GM19455 (cell line): ENCODE results near the gene AFF3.

Experiments used
- ATAC-seq: cut with Tn5 transposase; IDR thresholded peaks from one replicate; pipeline ENCODE4 v1.9.1; 2021; ENCODE audit not compliant: unreplicated experiment

The AFF3 gene

GRCh38 chr2:99808361-99809200 lies 333.8 kb downstream of the AFF3 start:
- ATAC-seq, result no peak

- ATAC-seq, result no peak
Observed at GRCh38 chr2:99806758-99807157, 335.6 kb downstream of the AFF3 start.

DNA sequence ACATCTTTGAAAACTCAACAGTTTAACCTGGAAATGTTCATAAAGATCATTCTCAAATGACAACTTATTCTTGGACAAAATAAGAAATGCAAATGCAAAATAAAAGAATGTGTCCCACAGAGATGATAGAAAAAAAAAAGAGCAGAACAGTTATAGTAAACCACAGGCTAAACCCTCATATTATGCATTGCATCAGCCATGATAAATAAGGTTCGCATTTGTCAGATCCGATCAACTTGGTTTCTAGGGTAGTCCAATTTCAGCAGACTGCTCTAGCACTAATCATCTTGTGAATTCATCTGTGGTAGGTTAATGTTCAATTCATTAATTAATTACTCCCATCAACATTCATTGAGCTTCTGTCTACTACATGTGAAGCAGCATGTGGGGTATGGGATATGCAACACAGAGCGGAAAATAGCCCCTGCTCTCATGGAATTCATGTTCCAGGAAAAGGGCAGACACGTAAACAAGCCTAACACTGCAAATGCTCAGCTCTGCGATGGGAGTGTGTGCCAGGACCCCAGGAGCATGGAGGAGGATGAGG lies 336.4 kb downstream of the AFF3 start:
- ATAC-seq, result no peak

DNA sequence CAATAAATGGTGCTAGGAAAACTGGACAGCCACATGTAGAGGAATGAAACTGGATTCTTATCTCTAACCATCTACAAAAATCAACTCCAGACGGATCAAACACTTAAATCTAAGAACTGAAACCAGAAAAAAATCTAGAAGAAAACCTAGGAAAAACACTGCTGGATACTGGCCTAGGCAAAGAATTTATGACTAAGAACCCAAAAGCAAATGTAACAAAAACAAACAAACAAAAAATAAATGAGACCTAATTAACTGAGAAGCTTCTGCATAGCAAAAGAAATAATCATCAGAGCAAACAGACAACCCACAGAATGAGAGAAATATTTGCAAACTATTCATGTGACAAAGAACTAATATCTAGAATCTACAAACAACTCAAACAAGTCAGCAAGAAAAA lies 338.5 kb downstream of the AFF3 start:
- ATAC-seq, result no peak

DNA sequence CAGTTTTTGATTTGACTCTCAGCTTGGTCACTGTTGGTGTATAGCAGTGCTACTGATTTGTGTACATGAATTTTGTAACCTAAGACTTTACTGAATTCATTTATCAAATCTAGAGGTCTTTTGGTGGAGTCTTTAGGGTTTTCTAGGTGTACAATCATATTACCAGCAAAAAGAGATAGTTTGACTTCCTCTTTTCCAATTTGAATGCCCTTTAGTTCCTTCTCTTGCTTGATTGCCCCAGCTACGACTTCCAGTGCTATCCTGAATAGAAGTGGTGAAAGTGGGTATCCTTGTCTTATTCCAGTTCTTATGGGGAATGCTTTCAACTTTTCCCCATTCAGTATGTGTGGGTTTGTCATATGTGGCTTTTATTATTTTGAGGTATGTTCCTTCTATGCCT lies 339.7 kb downstream of the AFF3 start:
- ATAC-seq, result no peak

- no peak for ATAC-seq
Observed at GRCh38 chr2:99801327-99801901, 341.0 kb downstream of the AFF3 start.

GRCh38 chr2:99797475-99797874 lies 344.9 kb downstream of the AFF3 start:
- ATAC-seq, result no peak

DNA sequence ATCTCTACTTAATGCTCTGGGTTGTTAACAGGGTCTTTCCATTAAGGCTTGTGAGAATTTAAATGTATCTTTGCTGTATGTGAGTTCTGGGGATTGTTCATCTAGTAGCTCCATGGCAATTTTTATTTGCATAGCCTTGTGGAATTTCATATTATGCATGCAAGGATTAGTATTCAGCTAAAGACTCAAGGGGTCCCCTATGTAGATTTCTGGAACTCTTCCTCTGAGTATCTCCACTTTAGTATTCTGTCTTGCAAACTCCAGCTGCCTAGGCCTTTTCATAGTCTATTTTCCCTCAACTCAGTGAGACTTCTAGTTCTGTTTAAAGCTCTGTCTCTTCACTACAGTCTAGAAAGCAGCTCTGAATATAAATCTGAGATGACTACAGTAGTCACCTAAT lies 348.0 kb downstream of the AFF3 start:
- no peak for ATAC-seq

GRCh38 chr2:99793022-99793421 lies 349.4 kb downstream of the AFF3 start:
- no peak for ATAC-seq

DNA sequence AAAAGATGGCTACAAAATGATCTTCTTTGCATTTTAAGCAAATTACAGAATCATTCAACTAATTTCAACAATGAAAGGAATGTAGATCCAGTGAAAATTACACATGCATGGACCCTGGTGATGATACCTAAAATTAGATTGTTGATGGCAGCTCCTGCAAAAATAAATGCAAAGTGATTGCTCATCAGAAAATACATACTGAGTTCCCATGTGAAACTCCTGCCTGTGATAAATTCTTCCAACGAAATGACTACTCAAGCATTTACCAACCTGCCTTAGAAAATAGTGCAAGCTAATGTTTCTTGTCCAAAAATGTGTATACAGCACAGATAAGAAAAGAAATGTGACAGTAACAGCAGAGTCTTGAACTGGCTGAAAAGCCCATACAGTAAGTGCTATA lies 352.5 kb downstream of the AFF3 start:
- no peak for ATAC-seq

DNA sequence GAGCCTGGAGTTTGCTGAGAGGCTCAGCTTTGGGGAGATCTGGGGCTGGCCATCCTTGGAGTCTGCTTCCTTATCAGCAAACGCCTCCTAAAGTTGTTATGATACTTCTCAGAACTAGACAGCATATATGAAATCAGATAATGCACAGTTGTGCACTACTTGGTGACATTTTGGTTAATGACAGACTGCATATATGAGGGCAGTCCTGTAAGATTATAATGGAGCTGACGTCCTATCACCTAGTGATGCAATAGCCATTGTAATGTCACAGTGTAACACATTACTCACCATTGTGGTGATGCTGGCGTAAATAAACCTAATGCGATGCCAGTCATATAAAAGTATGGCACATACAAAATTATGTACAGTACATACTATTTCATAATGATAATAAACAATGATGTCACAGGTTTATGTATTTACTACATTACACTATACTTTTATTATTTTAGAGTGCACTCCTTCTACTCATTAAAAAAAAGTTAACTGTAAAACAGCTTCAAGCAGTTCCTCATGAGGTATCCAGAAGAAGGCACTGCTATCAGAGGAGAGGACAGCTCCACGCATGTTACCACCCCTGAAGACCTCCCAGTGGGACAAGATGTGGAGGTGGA lies 354.5 kb downstream of the AFF3 start:
- ATAC-seq, result no peak

- no peak for ATAC-seq
Observed at GRCh38 chr2:99786636-99787390, 355.6 kb downstream of the AFF3 start.

GRCh38 chr2:99784946-99785345 lies 357.4 kb downstream of the AFF3 start:
- no peak for ATAC-seq

DNA sequence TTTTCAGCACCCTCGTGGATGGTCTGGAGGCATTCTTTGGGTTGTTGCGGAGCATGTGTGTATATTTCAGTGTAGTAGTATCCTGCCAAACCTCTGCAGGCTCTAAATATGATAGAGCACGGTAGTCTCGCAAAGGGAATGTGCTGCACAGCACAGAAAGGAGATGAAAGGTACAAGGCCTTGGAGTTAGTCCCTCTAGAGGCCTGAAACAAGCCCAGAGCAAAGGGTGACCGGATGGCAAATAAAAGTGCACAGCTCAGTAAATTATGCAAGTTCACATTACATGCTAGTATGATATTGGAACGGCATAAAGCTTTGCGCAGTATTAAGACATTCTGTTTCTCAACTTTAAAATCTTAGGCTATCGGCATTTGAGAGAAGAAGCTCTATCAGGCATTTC lies 358.1 kb downstream of the AFF3 start:
- ATAC-seq, result no peak

DNA sequence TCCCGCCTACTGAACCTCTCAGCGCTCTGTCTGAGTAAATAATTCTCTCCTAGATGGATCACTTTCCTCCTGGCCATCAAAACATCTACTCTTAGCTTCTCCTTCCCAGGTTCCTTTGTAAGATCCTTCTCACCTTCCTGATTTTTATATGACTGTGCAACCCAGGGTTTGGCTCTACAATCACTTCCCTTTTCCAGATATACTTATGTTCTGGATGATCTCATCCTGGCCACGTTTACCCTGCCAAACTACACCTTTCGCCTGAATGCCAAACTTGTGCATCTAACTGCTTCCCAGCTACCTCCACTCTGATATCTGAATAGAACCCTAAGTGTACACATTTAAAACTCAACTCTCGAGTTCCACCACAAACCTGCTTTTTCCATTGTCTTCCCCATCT lies 362.1 kb downstream of the AFF3 start:
- no peak for ATAC-seq

DNA sequence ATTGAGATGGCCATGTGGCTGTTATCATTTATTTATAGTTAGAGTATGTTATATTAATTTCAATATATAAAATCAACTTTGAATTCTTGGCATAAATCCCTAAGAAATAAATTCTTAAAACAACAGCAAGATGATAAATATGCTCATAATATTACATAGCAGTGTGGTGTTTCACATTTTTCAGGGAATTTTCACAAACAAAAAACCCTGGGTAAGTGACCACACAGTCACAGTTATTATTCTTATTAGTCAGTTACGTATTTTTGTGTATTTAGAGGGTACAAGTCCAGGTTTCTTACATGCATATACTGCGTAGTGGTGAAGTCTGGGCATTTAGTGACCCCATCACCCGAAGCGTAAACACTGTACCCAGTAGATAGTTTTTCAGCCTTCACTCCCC lies 363.1 kb downstream of the AFF3 start:
- ATAC-seq, result no peak

- no peak for ATAC-seq
Observed at GRCh38 chr2:99777656-99778290, 364.6 kb downstream of the AFF3 start.

GRCh38 chr2:99776906-99777646 lies 365.3 kb downstream of the AFF3 start:
- ATAC-seq, result no peak

- no peak for ATAC-seq
Observed at GRCh38 chr2:99776206-99776905, 366.0 kb downstream of the AFF3 start.

- no peak for ATAC-seq
Observed at GRCh38 chr2:99775585-99775984, 366.8 kb downstream of the AFF3 start.
